ENCODE data around the gene ITGB5. TPM values are rescaled to one million over a fixed set of nuclear protein-coding genes. Genes with fewer than 3 reads are reported as not detected.

The ITGB5 gene
- total RNA-seq, 5 donors from 2014 or later (not counting 1 experiment from before 2014, with no cell fraction given) = 1.2 to 2.5 (median 1.7) TPM

- Histone ChIP-seq H3K4me1 (ENCODE audit: control insufficient read depth in 1 of 2, extremely low read depth in 1 of 2, insufficient read depth in 2 of 2, low read length in 2 of 2) (peaks cover 0 to 4% of the 10 kb centered on the region in 2 experiments), H3K36me3 (ENCODE audit: control insufficient read depth in 2 of 2, extremely low read depth in 1 of 2, insufficient read depth in 1 of 2, low read length in 1 of 2) (no peaks in the 10 kb centered on the region), H3K27ac (ENCODE audit: low read length) (no peak overlapping the region), H3K27me3 (replicated peaks in 1 of 2; ENCODE audit: control insufficient read depth in 2 of 2, extremely low read depth in 1 of 2, insufficient read depth in 2 of 2, low read length in 1 of 2) (peaks cover 0 to 24% of the 10 kb centered on the region in 2 experiments), H3K9me3 (no peaks in the 10 kb centered on the region), H3K4me3 (ENCODE audit: control insufficient read depth in 1 of 2, extremely low read depth in 1 of 2, low read length in 1 of 2) (no peak overlapping the region)
- Mint-ChIP-seq H3K4me3 (no peak overlapping the region), H3K9me3 (no peaks in the 10 kb centered on the region), H3K27me3 (peaks cover 6 to 8% of the 10 kb centered on the region in 2 donors), H3K27ac (no peak overlapping the region), H3K36me3 (no peaks in the 10 kb centered on the region), H3K4me1 (peaks cover 6 to 10% (median 9%) of the 10 kb centered on the region in 3 donors)
- CTCF ChIA-PET = interaction anchor here in 1 of 2 donors (1.1 kb wide), 1 partner anchor 18 kb away, joined by 4 read pairs; no protein-coding TSS in a partner anchor
- 76% methylated on average over 5 of the region's 7 CpGs for WGBS (ENCODE audit: insufficient coverage)
- no peak for ATAC-seq (replicated peaks in 1 of 4)
- DNase-seq = no peak
- POLR2A ChIA-PET = no interaction called here
Observed at GRCh38 chr3:124779116-124779515, 108.0 kb downstream of the ITGB5 start.

DNA sequence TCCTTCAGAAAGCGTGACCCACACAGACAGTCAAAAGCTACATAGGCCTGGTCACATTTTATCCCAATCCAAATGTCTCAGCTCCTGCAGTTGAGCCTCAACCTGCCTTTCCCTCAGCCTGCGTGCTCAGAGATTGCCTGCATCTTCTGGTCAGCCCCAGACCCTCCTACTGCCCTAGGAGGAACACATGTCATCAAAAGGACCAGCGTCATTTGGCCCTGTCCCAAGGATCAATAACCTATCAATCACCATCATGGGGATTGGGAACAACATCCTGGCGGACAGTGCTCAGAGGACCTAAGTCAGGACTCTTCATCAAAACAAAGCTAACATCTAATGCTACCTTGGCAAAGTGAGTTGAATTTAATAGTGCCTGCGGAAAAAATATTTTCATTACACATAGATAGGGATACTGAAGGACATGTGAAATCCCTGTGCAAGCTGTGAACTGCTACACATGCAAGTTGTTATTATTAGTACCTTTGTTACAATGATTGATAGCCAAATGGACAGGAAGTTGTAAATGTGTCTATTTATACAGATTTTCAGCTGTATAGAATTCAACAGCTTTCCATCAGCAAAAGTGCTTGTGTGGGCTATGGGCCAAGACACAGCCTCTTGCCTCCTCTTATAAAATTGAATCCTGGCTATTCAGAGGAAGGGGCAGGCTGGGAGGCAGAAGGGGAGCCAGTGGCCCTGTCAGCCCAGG, 109.2 kb downstream of the ITGB5 start:
- no peak overlapping the region for H3K27ac Mint-ChIP-seq
- Histone ChIP-seq H3K27me3 (replicated peaks in 1 of 2; ENCODE audit: control insufficient read depth in 2 of 2, extremely low read depth in 1 of 2, insufficient read depth in 2 of 2, low read length in 1 of 2) (peaks cover 0 to 29% of the 10 kb centered on the region in 2 experiments), H3K36me3 (ENCODE audit: control insufficient read depth in 2 of 2, extremely low read depth in 1 of 2, insufficient read depth in 1 of 2, low read length in 1 of 2) (no peaks in the 10 kb centered on the region), H3K9me3 (no peaks in the 10 kb centered on the region), H3K4me1 (ENCODE audit: control insufficient read depth in 1 of 2, extremely low read depth in 1 of 2, insufficient read depth in 2 of 2, low read length in 2 of 2) (peaks cover 0 to 4% of the 10 kb centered on the region in 2 experiments), H3K4me3 (ENCODE audit: control insufficient read depth in 1 of 2, extremely low read depth in 1 of 2, low read length in 1 of 2) (no peak overlapping the region), H3K27ac (ENCODE audit: low read length) (no peak overlapping the region)
- ChIA-PET CTCF (no interaction called here), POLR2A (no interaction called here)
- no peaks in the 10 kb centered on the region for H3K9me3 Mint-ChIP-seq
- peaks cover 6 to 10% (median 9%) of the 10 kb centered on the region in 3 donors for H3K4me1 Mint-ChIP-seq
- no peaks in the 10 kb centered on the region for H3K36me3 Mint-ChIP-seq
- 63% methylated on average over 3 of the region's 5 CpGs for WGBS (ENCODE audit: insufficient coverage)
- H3K27me3 Mint-ChIP-seq = peaks cover 13 to 15% of the 10 kb centered on the region in 2 donors
- ATAC-seq (replicated peaks in 1 of 4) (no peak), DNase-seq (no peak)
- H3K4me3 Mint-ChIP-seq = no peak overlapping the region

DNA sequence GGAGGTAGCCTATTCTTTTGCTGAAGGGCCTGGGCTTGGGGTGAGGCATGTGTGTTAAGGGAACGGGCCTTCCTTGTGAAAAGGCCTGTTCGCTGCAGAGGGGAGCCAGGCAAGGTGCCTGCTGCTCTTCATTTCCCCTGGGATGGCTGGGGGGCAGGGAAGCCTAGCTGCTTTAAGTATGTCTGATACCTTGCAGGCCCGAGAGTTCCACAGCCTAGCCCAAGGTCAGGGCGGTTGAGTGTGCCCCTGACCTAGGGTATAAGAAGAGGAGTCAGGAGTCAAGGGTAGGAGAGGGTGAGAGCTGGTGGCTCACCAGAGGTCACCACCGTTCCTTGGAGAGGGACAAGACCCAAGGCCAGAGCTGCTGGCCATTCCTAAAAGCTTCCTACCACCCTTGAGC, 110.3 kb downstream of the ITGB5 start:
- no peak overlapping the region for H3K4me3 Mint-ChIP-seq
- 86% methylated on average over 4 of the region's 5 CpGs for WGBS (ENCODE audit: insufficient coverage)
- no peaks in the 10 kb centered on the region for H3K36me3 Mint-ChIP-seq
- no peak overlapping the region for H3K27ac ChIP-seq (ENCODE audit: low read length)
- ChIA-PET POLR2A (no interaction called here), CTCF (no interaction called here)
- H3K4me1 Mint-ChIP-seq = peaks cover 6 to 14% (median 10%) of the 10 kb centered on the region in 3 donors
- ATAC-seq (replicated peaks in 1 of 4) (no peak), DNase-seq (no peak)
- no peaks in the 10 kb centered on the region for H3K9me3 Mint-ChIP-seq
- peaks cover 0 to 34% of the 10 kb centered on the region in 2 experiments for H3K27me3 ChIP-seq (replicated peaks in 1 of 2; ENCODE audit: control insufficient read depth in 2 of 2, extremely low read depth in 1 of 2, insufficient read depth in 2 of 2, low read length in 1 of 2)
- H3K36me3 ChIP-seq (ENCODE audit: control insufficient read depth in 2 of 2, extremely low read depth in 1 of 2, insufficient read depth in 1 of 2, low read length in 1 of 2) = no peaks in the 10 kb centered on the region
- peaks cover 21 to 22% of the 10 kb centered on the region in 2 donors for H3K27me3 Mint-ChIP-seq
- H3K27ac Mint-ChIP-seq = no peak overlapping the region
- no peak overlapping the region for H3K4me3 ChIP-seq (ENCODE audit: control insufficient read depth in 1 of 2, extremely low read depth in 1 of 2, low read length in 1 of 2)
- no peaks in the 10 kb centered on the region for H3K9me3 ChIP-seq
- peaks cover 0 to 4% of the 10 kb centered on the region in 2 experiments for H3K4me1 ChIP-seq (ENCODE audit: control insufficient read depth in 1 of 2, extremely low read depth in 1 of 2, insufficient read depth in 2 of 2, low read length in 2 of 2)

DNA sequence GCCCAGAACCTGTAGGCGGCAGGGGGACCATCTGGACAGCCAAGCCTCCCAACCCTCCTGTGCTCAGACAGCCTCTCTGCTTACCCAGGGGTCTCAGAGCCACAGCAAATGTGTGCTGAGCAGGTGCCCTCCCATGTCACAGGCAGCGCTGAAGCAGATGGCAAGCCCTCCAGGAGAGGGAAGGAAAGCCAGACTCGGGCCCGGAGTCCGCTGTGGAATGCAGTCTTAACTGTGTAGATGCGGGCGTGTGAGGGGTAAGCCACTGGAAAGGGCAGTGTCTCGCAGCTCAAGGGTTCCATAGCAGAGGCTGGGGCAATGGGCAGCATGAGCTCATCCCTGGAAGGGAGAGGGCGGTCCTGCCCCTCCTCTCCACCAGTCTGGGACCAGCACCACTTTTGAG, 111.3 kb downstream of the ITGB5 start:
- H3K27me3 Mint-ChIP-seq = peaks cover 22 to 25% of the 10 kb centered on the region in 2 donors
- H3K4me1 ChIP-seq (ENCODE audit: control insufficient read depth in 1 of 2, extremely low read depth in 1 of 2, insufficient read depth in 2 of 2, low read length in 2 of 2) = peaks cover 0 to 3% of the 10 kb centered on the region in 2 experiments
- H3K27ac ChIP-seq (ENCODE audit: low read length) = no peak overlapping the region
- DNase-seq (no peak), ATAC-seq (replicated peaks in 1 of 4) (no peak)
- WGBS (ENCODE audit: insufficient coverage) = 96% methylated on average over 6 of the region's 9 CpGs
- ChIA-PET POLR2A (no interaction called here), CTCF (no interaction called here)
- H3K36me3 ChIP-seq (ENCODE audit: control insufficient read depth in 2 of 2, extremely low read depth in 1 of 2, insufficient read depth in 1 of 2, low read length in 1 of 2) = no peaks in the 10 kb centered on the region
- H3K9me3 Mint-ChIP-seq = no peaks in the 10 kb centered on the region
- H3K4me3 Mint-ChIP-seq = no peak overlapping the region
- H3K36me3 Mint-ChIP-seq = no peaks in the 10 kb centered on the region
- peaks cover 0 to 34% of the 10 kb centered on the region in 2 experiments for H3K27me3 ChIP-seq (replicated peaks in 1 of 2; ENCODE audit: control insufficient read depth in 2 of 2, extremely low read depth in 1 of 2, insufficient read depth in 2 of 2, low read length in 1 of 2)
- no peaks in the 10 kb centered on the region for H3K9me3 ChIP-seq
- H3K4me1 Mint-ChIP-seq = peaks cover 5 to 12% (median 6%) of the 10 kb centered on the region in 3 donors
- H3K27ac Mint-ChIP-seq = no peak overlapping the region
- H3K4me3 ChIP-seq (ENCODE audit: control insufficient read depth in 1 of 2, extremely low read depth in 1 of 2, low read length in 1 of 2) = no peak overlapping the region

DNA sequence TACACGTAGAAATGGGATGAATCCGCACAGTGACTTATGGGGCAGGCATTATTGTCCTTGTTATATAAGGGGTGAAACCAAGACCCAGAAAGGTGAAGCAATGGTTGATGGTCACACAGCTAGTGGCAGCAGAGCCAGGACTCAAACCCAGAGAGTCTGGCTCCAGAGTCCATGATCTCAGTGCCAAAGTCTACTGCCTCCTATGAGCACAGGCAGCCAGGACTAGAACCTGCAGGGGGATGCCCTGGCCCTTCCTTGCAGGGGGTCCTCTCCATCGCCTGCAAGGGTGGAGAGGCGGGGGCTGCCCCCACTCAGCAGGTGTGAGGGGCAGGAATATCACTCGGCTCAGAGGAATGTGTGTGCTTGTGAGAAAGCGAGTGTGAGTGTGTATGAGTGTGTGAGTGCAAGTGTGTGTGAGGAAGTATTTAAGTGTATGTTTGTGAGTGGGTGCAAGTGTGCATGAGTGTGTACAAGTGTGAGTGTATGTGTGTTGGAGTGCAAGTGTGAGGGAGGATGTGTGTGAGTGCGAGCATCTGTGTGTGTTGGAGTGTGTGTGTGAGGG, 112.2 kb downstream of the ITGB5 start:
- no peak overlapping the region for H3K4me3 Mint-ChIP-seq
- no peak overlapping the region for H3K27ac ChIP-seq (ENCODE audit: low read length)
- no peaks in the 10 kb centered on the region for H3K9me3 ChIP-seq
- H3K36me3 Mint-ChIP-seq = no peaks in the 10 kb centered on the region
- no peak overlapping the region for H3K27ac Mint-ChIP-seq
- H3K36me3 ChIP-seq (ENCODE audit: control insufficient read depth in 2 of 2, extremely low read depth in 1 of 2, insufficient read depth in 1 of 2, low read length in 1 of 2) = no peaks in the 10 kb centered on the region
- WGBS (ENCODE audit: insufficient coverage) = 82% methylated on average over 5 of the region's 7 CpGs
- H3K27me3 Mint-ChIP-seq = peaks cover 23 to 27% of the 10 kb centered on the region in 2 donors
- no peaks in the 10 kb centered on the region for H3K9me3 Mint-ChIP-seq
- ChIA-PET POLR2A (no interaction called here), CTCF (no interaction called here)
- no peaks in the 10 kb centered on the region for H3K4me1 ChIP-seq (ENCODE audit: control insufficient read depth in 1 of 2, extremely low read depth in 1 of 2, insufficient read depth in 2 of 2, low read length in 2 of 2)
- DNase-seq (no peak), ATAC-seq (replicated peaks in 1 of 4) (no peak)
- H3K27me3 ChIP-seq (replicated peaks in 1 of 2; ENCODE audit: control insufficient read depth in 2 of 2, extremely low read depth in 1 of 2, insufficient read depth in 2 of 2, low read length in 1 of 2) = peaks cover 0 to 37% of the 10 kb centered on the region in 2 experiments
- no peak overlapping the region for H3K4me3 ChIP-seq (ENCODE audit: control insufficient read depth in 1 of 2, extremely low read depth in 1 of 2, low read length in 1 of 2)
- H3K4me1 Mint-ChIP-seq = peaks cover 0 to 5% (median 0%) of the 10 kb centered on the region in 3 donors

- ATAC-seq (replicated peaks in 1 of 4) = no peak
- H3K9me3 Mint-ChIP-seq = no peaks in the 10 kb centered on the region
Observed at GRCh38 chr3:124774327-124774718, 112.8 kb downstream of the ITGB5 start.

More at GRCh38 chr3:124774327-124774718, 112.8 kb downstream of the ITGB5 start:
- no peak overlapping the region for H3K27ac ChIP-seq (ENCODE audit: low read length)
- no peaks in the 10 kb centered on the region for H3K9me3 ChIP-seq
- no peak overlapping the region for H3K4me3 Mint-ChIP-seq
- no peaks in the 10 kb centered on the region for H3K4me1 ChIP-seq (ENCODE audit: control insufficient read depth in 1 of 2, extremely low read depth in 1 of 2, insufficient read depth in 2 of 2, low read length in 2 of 2)
- ChIA-PET POLR2A (no interaction called here), CTCF (no interaction called here)
- WGBS (ENCODE audit: insufficient coverage) = 83% methylated on average over 6 of the region's 6 CpGs
- no peak overlapping the region for H3K27ac Mint-ChIP-seq
- peaks cover 28 to 29% of the 10 kb centered on the region in 2 donors for H3K27me3 Mint-ChIP-seq
- H3K27me3 ChIP-seq (replicated peaks in 1 of 2; ENCODE audit: control insufficient read depth in 2 of 2, extremely low read depth in 1 of 2, insufficient read depth in 2 of 2, low read length in 1 of 2) = peaks cover 0 to 41% of the 10 kb centered on the region in 2 experiments
- DNase-seq = no peak
- peaks cover 0 to 5% (median 0%) of the 10 kb centered on the region in 3 donors for H3K4me1 Mint-ChIP-seq
- no peak overlapping the region for H3K4me3 ChIP-seq (ENCODE audit: control insufficient read depth in 1 of 2, extremely low read depth in 1 of 2, low read length in 1 of 2)
- H3K36me3 ChIP-seq (ENCODE audit: control insufficient read depth in 2 of 2, extremely low read depth in 1 of 2, insufficient read depth in 1 of 2, low read length in 1 of 2) = no peaks in the 10 kb centered on the region
- H3K36me3 Mint-ChIP-seq = no peaks in the 10 kb centered on the region

Data from T-cell (primary cell).